ENCODE results near the gene MSH5. TPM values are rescaled to one million over a fixed set of nuclear protein-coding genes. Genes with fewer than 3 reads are reported as not detected.
"Not testable (repeated sequence)": the region's sequence is repeated elsewhere in the genome, so short reads cannot be mapped to it uniquely, and the experiment has no call there.

MSH5 gene
- total RNA-seq, 1 donor from 2014 or later = 8.4 TPM

GRCh38 chr6:31776989-31777666 is 37.3 kb downstream of the MSH5 start, which contains the start of gene VWA7:
Gene VWA7, minus strand, starts transcription at chr6:31777328. Its CDS starts 549 bp downstream, at chr6:31776779.
- peak; percentile 83 for DNase-seq (ENCODE audit: low read depth)

DNA sequence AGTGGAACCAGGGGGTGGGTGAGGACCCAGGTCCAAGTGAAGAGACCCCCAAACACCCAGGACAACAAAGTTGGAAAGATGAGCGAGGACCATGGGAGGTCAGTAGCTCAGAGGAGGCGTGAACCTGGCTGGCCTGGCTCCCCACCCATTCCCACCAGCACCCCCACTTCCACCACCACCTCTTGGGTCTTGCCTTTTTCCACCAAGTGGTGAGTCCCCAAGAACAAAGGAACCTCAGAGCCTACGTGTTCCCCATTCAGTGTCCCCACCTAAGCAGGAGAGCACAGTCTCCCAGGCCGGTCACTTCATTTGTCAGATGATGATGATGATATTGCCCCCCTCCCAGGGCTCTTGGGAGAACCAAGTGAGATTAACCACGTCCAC is 37.9 kb downstream of the MSH5 start:
- DNase-seq (ENCODE audit: low read depth) = no peak

- DNase-seq (ENCODE audit: low read depth) = no peak
These were observed 38.4 kb downstream of the MSH5 start for GRCh38 chr6:31778193-31778592.

DNA sequence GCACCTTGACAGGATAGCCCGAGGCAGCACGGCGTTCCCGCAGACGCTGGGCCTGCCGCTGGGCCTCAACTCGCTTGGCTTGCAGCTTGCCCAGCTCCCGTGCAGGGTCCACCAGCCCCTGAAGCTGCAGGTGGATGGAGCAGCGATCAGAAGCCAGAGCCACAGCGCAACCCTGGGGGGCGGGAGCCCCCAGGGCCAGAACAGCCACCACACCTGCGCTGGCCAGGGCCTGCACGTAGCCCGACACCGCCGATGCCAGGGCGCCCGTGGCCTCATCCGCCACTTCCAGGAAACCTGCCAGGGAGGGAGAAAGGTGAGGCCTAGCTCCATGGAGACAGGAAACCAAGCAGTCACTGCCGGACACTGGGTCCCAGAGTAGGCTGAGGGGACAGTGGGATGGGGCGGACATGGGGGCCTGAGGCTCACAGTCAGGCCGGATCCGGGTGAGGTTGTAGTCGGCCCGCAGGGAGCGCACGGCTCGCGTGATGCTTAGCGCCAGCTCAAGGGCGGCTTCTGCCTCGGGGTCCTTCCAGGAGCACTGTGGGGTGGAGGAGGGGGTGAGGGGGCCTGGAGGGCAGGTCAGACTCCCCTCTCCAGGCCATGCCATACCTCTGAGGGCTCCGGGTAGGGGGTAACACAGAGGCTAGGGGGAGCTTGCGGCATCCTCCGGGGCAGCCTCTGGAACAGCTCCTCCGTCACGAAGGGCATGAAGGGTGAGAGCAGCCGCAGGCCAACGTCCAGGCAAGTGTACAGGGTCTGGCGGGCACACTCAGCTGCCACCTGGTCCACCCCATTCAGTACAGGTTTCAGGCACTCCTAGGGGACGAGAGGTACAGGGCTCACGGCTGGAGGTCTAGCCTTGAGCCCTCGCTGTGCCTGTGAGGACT is 39.4 kb downstream of the MSH5 start:
- DNase-seq (ENCODE audit: low read depth) = no peak

DNA sequence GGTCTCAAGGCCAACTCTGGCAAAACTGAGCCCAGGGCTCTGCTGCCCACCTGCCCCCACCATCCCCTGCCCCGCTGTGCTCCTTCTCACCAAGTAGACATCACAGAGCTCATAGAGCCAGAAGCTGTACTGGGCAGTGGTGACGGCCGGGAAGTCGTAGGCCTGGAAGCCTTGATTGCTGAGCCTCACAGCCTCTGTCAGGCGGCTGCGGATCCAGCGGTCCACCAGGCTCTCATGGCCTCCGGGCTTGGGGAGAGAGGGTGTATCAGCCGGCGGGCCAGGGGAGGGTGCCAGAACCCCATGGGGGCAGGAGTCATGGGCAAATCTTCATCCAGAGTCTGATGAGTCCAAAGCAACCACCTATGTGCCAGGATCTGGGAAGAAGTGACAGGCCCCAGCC is 40.1 kb downstream of the MSH5 start:
- DNase-seq (ENCODE audit: low read depth) = no peak

DNA sequence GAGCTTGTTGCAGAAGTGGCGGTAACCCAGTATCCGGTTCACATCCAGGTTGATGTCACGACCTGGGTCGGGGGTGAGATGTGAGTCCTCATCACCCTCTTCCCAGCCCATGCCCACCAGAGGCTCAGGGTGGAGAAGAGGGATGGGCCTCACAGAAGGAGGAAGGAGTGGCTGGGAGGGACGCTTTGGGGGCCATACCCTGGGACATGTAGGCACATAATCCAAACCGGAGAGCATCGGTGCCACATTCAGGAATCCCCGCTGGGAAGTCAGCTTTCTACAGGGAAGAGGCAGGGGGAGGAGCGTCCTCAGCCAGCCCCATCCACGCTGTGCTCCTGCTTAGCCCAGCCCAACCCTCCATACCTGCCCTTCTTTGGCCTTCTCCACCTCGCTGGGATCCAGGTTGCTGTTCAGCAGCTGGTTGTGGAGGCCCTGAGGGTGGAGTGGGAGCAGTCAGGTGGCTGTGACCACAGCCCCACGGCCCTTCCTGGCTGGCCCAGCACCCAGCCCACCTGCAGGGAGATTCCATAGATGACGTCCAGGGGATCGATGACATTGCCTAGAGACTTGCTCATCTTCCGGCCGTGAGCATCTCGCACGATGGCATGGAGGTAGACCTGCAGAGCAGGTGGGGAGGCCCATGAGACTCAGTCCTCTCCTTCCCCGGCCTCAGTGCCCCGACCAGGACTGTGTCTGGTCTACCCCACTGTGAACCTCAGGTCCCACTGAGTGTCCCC is 40.9 kb downstream of the MSH5 start:
- DNase-seq (ENCODE audit: low read depth) = no peak

- no peak for DNase-seq (ENCODE audit: low read depth)
These were observed 41.7 kb downstream of the MSH5 start for GRCh38 chr6:31781244-31782125.

DNA sequence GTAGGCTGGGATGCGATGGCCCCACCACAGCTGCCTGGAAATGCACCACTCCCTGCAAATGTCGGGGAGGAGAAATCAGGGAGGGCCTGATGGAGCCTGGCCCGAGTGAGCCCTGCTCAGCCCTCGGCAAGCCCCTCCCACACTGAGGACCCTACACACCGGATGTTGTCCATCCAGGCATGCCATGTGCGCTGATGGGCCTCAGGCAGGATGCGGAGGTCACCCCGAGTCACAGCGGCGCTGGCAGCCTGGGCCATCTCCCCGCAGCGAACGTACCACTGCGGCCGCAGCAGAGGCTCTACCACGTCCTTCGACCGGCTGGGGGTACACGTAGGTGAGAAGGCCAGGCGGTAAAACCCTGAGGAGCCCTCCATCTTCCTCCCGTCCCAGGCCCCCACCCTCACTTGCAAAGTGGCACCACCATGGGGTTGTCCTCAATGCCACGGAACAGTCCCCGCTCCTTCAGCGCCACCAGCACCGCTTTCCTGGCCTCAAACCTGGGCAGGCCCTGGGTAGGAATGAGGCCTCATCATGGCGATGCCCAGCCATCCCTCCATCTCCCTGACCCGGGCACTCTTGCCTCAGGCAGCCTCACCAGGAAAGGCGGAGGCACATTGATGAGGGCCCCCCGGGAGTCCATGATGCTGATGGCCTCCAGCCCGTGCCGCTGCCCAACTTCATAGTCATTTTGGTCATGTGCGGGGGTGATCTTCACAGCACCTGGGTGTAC is 42.5 kb downstream of the MSH5 start:
- no peak for DNase-seq (ENCODE audit: low read depth)

DNA sequence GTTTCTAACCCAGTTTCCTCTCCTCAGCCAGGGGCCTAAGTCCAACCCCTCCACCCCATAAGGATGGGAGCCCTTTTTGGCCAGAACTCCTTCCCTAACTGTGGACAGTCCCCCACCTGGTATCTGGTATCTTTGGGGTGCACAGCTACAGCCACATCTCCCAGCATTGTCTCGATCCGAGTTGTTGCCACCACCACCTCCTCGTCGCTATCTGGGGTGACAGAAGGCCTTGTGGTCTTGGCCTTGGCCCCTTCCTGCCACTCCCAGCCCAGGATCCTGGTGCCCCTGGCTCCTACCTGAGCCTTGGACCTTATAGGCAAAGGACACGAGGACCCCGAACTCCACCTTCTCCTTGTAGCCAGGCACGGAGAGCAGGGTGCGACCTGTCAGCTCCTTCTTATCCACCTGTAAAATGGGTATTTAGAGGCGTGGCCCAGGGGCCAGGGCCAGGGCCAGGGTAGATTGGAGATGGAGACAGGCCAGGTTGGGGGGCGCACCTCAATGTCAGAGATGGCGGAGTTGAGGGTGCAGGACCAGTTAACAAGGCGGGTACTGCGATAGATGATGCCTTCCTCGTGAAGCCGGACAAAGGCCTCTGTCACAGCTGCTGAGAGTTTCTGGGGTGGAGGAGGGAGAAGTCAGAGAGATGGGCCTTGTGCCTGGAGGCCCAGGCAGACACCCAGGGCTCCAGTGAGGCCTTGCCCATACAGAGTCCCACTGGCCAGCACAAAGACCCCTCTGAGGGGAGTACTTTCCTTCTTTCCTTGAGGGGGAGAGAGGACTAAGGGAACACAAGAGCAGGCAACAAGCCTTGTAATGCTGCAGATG is 44.5 kb downstream of the MSH5 start:
- DNase-seq (ENCODE audit: low read depth) = no peak

GRCh38 chr6:31785475-31785874 is 45.7 kb downstream of the MSH5 start:
- no peak for DNase-seq (ENCODE audit: low read depth)

GRCh38 chr6:31791324-31792089 is 51.7 kb downstream of the MSH5 start:
- peak; percentile 61 for DNase-seq (ENCODE audit: low read depth)

DNA sequence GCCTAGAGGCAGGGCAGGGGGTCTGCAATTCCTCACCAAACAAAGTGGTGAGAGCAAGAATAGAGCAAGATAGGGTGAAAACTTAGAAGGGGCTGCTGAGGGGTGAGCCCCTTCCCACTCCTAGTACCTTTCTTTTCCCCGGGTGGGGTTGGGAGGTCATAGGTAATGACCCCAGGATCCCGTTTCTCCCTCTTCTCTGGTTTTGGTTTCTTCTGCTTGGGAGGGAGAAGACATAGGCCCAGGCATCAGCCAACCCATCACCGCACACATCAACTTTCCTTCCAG is 52.2 kb downstream of the MSH5 start:
- DNase-seq (ENCODE audit: low read depth) = no peak

GRCh38 chr6:31792761-31793171 is 53.0 kb downstream of the MSH5 start:
- DNase-seq (ENCODE audit: low read depth) = no peak

DNA sequence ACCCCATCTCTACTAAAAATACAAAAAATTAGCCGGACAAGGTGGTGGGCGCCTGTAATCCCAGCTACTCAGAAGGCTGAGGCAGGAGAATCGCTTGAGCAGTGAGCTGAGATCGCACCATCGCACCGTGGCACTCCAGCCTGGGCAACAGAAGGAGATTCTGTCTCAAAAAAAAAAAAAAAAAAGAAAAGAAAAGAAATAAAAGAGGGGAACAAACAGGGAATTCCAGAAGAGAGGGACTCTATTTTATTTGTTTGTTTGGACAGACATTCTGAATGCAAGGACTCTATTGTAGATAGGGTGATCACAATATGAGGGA is 54.1 kb downstream of the MSH5 start:
- not testable (repeated sequence) for DNase-seq (ENCODE audit: low read depth)

DNA sequence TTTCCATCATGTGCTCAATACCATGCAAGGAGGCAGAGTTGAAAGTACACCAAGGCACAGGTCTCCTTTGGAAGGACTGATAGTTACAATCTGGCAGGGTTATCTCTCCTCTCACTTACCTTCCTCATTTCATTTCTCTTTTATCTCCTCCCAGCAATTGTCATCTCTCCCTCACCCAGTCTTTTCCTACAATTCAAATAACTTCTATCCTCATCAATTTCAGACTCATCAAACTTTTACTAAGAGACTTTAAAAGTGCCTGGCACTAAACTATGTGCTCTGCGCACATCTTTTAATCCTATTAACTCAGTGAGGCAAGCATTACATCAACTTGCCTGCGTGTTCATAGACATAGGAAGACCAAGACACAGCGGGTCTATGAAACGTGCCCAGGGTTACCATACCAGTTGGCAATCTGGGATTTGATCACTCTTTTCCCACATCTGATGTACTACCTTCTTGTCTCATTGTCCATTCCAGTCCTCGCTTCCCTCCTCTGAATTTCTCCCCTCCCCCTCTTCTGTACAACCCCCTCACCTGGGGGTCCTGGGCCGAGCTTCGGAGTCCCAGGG is 54.6 kb downstream of the MSH5 start:
- DNase-seq (ENCODE audit: low read depth) = peak; percentile 25

DNA sequence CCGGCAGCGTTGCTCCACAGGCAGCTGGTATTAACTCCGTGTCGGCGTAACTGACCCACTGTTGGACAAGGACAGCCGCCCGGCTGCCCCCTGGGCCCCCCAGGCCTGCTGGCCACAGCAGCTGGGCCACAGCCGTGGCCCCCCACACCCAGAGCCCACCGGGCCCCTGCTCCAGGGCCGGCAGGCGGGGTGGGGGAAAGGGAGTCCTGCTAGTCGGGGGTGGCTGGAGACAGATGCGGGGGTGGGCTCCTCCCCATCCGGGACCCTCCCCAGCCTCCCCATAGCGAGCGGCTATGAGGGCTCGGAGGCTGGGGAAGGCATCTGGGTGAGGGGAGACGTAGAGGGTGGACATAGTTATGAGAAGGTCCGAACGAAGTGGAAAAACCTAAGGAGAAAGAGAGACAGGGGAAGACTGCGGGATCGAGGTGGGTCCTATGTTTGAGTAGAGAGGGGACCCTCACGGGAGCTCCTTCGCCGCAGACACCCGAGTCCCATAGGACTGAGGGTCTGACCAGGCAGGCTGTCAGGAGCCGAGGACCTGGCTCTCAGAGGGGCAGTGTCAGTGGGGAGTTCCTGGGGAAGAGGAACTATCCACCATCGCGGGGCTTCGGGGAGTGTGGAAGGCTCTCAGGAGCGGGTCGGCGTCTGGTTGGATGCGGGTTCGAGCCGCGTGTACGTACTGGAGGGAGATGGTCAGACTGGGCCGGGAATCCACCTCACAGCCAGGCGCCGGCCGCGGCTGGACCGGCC is 55.2 kb downstream of the MSH5 start:
- peak; percentile 33 for DNase-seq (ENCODE audit: low read depth)

DNA sequence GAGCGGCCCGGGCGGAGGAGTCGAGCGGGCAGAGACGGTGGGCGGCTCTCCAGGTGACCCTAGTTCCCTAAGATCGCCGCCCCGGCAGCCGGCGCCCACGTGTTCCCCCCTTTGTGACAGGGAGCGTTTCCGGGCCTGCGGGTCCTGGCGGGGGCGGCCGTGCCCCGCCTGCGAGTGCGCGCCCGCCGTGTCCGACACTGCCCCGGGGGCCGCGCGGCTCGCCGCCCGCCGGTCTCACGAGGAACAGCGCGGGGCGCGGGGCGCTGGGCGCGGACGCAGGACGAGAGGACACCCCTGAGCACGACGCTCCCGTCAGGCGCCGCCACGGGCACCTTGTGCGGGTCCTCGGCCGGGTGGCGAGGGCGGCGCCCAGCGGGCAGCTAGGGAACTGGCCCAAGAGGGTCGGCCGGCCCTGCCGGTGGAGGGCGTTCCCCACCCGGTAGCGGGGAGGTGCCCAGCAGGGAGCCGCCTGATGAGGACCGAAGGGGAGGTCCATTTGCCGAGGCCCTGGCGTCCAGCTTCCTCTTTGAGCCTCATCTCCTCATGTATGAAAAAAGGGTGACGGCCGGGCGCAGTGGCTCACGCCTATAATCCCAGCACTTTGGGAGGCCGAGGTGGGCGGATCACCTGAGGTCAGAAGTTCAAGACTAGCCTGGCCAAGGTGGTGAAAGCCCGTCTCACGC is 56.0 kb downstream of the MSH5 start, which contains the start of gene VARS1:
Gene VARS1 (minus strand): TSS at position 137 of the 683 bp plus-strand sequence. CDS start 535 bp downstream, outside the sequence.
- peak; percentile 87 for DNase-seq (ENCODE audit: low read depth)
